MM.1S (cell line): ENCODE data around the gene GMPR.

Source experiments
- DNase-seq: peaks from one replicate; pipeline ENCODE4 v3.0.0-alpha.2; 2015
- H2AFZ ChIP-seq: fragments of 300-600 bp; sonication (generic); 2 replicates; pipeline ENCODE4 v1.6.0; 2016; ENCODE audit warnings: antibody characterized with exemption, low read length
- H3F3A ChIP-seq: fragments of 300-600 bp; sonication (generic); 2 replicates; pipeline ENCODE4 v1.6.1; 2016; ENCODE audit warnings: mild to moderate bottlenecking, antibody characterized with exemption, low read length, moderate library complexity, mixed read lengths; ENCODE audit not compliant: insufficient read depth
- H3K27ac ChIP-seq: fragments of 300-600 bp; sonication (generic); 2 replicates; pipeline ENCODE4 v1.5.1; 2016; ENCODE audit warnings: mild to moderate bottlenecking, low read length
- H3K27me3 ChIP-seq: fragments of 300-600 bp; sonication (generic); replicated peaks from 2 replicates; pipeline ENCODE4 v1.6.0; 2016; ENCODE audit warnings: low read length; ENCODE audit not compliant: insufficient read depth
- H3K36me3 ChIP-seq: fragments of 300-600 bp; sonication (generic); replicated peaks from 2 replicates; pipeline ENCODE4 v1.6.1; 2016; ENCODE audit warnings: mild to moderate bottlenecking, low read length, mixed read lengths; ENCODE audit not compliant: insufficient read depth
- H3K4me1 ChIP-seq: fragments of 300-600 bp; sonication (generic); 2 replicates; pipeline ENCODE4 v1.6.1; 2016; ENCODE audit warnings: low read length, mixed read lengths
- H3K4me2 ChIP-seq: fragments of 300-600 bp; sonication (generic); 2 replicates; pipeline ENCODE4 v1.6.0; 2016; ENCODE audit warnings: low read depth, low read length
- H3K4me3 ChIP-seq: fragments of 300-600 bp; sonication (generic); 2 replicates; pipeline ENCODE4 v1.5.1; 2016; ENCODE audit warnings: low read length, mixed read lengths
- H3K79me2 ChIP-seq: fragments of 300-600 bp; sonication (generic); 2 replicates; pipeline ENCODE4 v1.6.1; 2016; ENCODE audit warnings: mixed run types, low read length, mixed read lengths
- H3K9ac ChIP-seq: fragments of 300-600 bp; sonication (generic); 2 replicates; pipeline ENCODE4 v1.6.1; 2016; ENCODE audit warnings: low read length, mixed read lengths
- H3K9me2 ChIP-seq: fragments of 300-600 bp; sonication (generic); replicated peaks from 2 replicates; pipeline ENCODE4 v1.6.1; 2016; ENCODE audit warnings: mild to moderate bottlenecking, low read length, mixed read lengths; ENCODE audit not compliant: insufficient read depth
- H3K9me3 ChIP-seq: fragments of 300-600 bp; sonication (generic); replicated peaks from 2 replicates; pipeline ENCODE4 v1.6.1; 2016; ENCODE audit warnings: mild to moderate bottlenecking, low read length, mixed read lengths; ENCODE audit not compliant: insufficient read depth
- H4K20me1 ChIP-seq: fragments of 300-600 bp; sonication (generic); 2 replicates; pipeline ENCODE4 v1.6.1; 2016; ENCODE audit warnings: mild to moderate bottlenecking, low read length, moderate library complexity, mixed read lengths; ENCODE audit not compliant: insufficient read depth
- CTCF ChIP-seq: fragments of 300-600 bp; sonication (generic); IDR thresholded peaks from 2 replicates; pipeline ENCODE4 v1.5.1; 2016; ENCODE audit warnings: antibody characterized with exemption, low read length, mixed read lengths
- EZH2 ChIP-seq: fragments of 300-600 bp; sonication (generic); optimal IDR thresholded peaks from 2 replicates; pipeline ENCODE3; 2017; ENCODE audit warnings: low read depth, mild to moderate bottlenecking, antibody characterized with exemption, low read length, mixed read lengths
- EZH2phosphoT487 ChIP-seq: fragments of 300-600 bp; sonication (generic); IDR thresholded peaks from 2 replicates; pipeline ENCODE4 v1.6.1; 2018; ENCODE audit warnings: antibody characterized with exemption, low read length

GMPR gene

GRCh38 chr6:16251706-16252105 lies 13.3 kb downstream of the GMPR start:
- H3K4me3 ChIP-seq, result no peak overlapping the region
- no peaks in the 10 kb centered on the region for H3K9me2 ChIP-seq
- H3K9me3 ChIP-seq, result no peaks in the 10 kb centered on the region
- no peak overlapping the region for H3K9ac ChIP-seq
- no peaks in the 10 kb centered on the region for H3K79me2 ChIP-seq
- no peaks in the 10 kb centered on the region for H3F3A ChIP-seq
- H3K4me1 ChIP-seq, result no peaks in the 10 kb centered on the region
- TF ChIP-seq CTCF (no peak), EZH2phosphoT487 (no peak), EZH2 (no peak)
- no peaks in the 10 kb centered on the region for H4K20me1 ChIP-seq
- H3K4me2 ChIP-seq, result no peak overlapping the region
- no peak overlapping the region for H2AFZ ChIP-seq
- H3K36me3 ChIP-seq, result no peaks in the 10 kb centered on the region
- no peak for DNase-seq
- no peaks in the 10 kb centered on the region for H3K27me3 ChIP-seq
- H3K27ac ChIP-seq, result no peak overlapping the region

GRCh38 chr6:16252686-16253299 lies 14.4 kb downstream of the GMPR start:
- Histone ChIP-seq H3K27me3 (no peaks in the 10 kb centered on the region), H3K27ac (no peak overlapping the region), H3K9me2 (no peaks in the 10 kb centered on the region), H3K4me1 (no peaks in the 10 kb centered on the region), H3K4me2 (no peak overlapping the region), H3K36me3 (no peaks in the 10 kb centered on the region), H3K9ac (no peak overlapping the region), H3K4me3 (no peak overlapping the region), H2AFZ (no peak overlapping the region), H3K9me3 (no peaks in the 10 kb centered on the region), H3F3A (no peaks in the 10 kb centered on the region), H4K20me1 (no peaks in the 10 kb centered on the region), H3K79me2 (no peaks in the 10 kb centered on the region)
- DNase-seq, result no peak
- TF ChIP-seq EZH2phosphoT487 (no peak), EZH2 (no peak), CTCF (no peak)

GRCh38 chr6:16253399-16254144 lies 15.2 kb downstream of the GMPR start:
- H2AFZ ChIP-seq, result no peak overlapping the region
- H3K9ac ChIP-seq, result no peak overlapping the region

More at GRCh38 chr6:16253399-16254144, 15.2 kb downstream of the GMPR start:
- H3K79me2 ChIP-seq, result no peaks in the 10 kb centered on the region
- H3K27ac ChIP-seq, result no peak overlapping the region
- H4K20me1 ChIP-seq, result no peaks in the 10 kb centered on the region
- H3K9me2 ChIP-seq, result no peaks in the 10 kb centered on the region
- H3K4me3 ChIP-seq, result no peak overlapping the region
- DNase-seq, result no peak
- TF ChIP-seq CTCF, result no peak
- no peak for TF ChIP-seq EZH2
- no peak for TF ChIP-seq EZH2phosphoT487
- H3F3A ChIP-seq, result no peaks in the 10 kb centered on the region
- H3K4me1 ChIP-seq, result no peaks in the 10 kb centered on the region
- H3K36me3 ChIP-seq, result no peaks in the 10 kb centered on the region
- no peak overlapping the region for H3K4me2 ChIP-seq
- H3K9me3 ChIP-seq, result no peaks in the 10 kb centered on the region
- no peaks in the 10 kb centered on the region for H3K27me3 ChIP-seq
